ENCODE results near the gene TIAL1.

GRCh38 chr10:119540038-119540437, 56.7 kb downstream of the TIAL1 start:
- TF ChIP-seq CTCF (IDR thresholded peaks at IDR 0.05) (no peak), POLR2A (IDR thresholded peaks at IDR 0.05) (no peak), EP300 (IDR thresholded peaks at IDR 0.05) (no peak), POLR2AphosphoS5 (IDR thresholded peaks at IDR 0.05) (no peak)
